GM18909 (cell line): Measurements from ENCODE around the gene POTEM.
"Not testable (repeated sequence)": the region's sequence is repeated elsewhere in the genome, so short reads cannot be mapped to it uniquely, and the experiment has no call there.

ENCODE experiments used
- ATAC-seq: cut with Tn5 transposase; IDR thresholded peaks from one replicate; pipeline ENCODE4 v1.9.1; 2021; ENCODE audit warnings: mild to moderate bottlenecking; ENCODE audit not compliant: unreplicated experiment, poor library complexity

The POTEM gene

DNA sequence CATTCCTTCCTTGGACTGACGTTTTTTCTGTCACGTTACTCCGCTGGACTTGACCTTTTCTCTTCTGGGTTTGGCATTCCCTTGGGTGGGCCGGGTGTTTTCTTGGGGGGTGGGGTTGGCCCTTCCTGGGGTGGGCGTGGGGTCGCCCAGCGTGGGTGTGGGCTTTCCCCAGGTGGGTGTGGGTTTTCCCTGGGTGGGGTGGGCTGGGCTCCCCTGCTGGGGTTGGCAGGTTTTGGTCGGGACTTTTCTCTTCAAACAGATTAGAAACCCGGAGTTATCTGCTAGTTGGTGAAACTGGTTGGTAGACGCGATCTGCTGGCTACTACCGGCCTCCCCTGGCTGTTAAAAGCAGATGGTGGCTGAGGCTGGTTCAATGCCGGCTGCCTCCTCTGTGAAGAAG is at the start of gene POTEM:
Gene POTEM, plus strand, starts transcription at position 301 of the 400 bp plus-strand sequence. Its CDS starts 52 bp downstream, at position 353.
- ATAC-seq = not testable (repeated sequence)

DNA sequence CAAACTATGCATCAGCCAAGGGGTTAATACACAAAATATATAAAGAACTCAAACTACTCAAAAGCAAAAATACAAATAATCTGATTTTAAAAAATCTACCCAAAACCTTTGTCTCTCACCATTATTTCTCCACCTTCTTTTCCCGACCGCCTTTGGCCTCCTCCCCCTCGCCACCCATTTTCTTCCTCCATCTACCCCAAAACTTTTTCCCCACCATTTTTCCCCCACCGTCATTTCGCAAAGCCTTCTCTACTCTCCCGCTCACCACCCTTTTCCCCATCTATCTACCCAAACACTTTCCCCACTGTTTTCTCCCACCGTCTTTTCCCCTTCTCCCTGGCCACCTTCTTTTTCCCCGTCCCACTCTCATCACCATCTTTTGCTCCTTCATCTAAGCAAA is 48.9 kb upstream of the POTEM start:
- not testable (repeated sequence) for ATAC-seq

DNA sequence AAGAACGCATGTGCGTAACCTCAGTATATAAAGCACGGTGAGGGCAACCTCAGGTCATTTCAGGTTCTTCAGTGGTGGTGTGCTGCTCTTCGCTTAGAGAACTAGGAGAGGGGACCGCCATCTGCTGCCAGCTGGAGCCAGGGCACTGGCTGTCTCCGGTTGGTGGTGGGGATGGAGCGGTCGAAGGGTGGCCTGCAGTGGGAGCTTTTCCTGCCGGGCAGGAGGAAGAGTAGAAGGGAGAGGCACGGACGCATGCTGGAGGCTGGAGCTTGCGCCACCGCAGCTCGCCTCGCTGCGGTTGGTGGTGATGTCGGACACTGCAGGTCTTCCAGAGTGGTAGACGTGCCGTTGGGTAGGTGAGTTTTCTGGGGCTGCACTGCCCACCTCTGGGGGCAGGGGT is 47.2 kb upstream of the POTEM start:
- ATAC-seq = not testable (repeated sequence)

DNA sequence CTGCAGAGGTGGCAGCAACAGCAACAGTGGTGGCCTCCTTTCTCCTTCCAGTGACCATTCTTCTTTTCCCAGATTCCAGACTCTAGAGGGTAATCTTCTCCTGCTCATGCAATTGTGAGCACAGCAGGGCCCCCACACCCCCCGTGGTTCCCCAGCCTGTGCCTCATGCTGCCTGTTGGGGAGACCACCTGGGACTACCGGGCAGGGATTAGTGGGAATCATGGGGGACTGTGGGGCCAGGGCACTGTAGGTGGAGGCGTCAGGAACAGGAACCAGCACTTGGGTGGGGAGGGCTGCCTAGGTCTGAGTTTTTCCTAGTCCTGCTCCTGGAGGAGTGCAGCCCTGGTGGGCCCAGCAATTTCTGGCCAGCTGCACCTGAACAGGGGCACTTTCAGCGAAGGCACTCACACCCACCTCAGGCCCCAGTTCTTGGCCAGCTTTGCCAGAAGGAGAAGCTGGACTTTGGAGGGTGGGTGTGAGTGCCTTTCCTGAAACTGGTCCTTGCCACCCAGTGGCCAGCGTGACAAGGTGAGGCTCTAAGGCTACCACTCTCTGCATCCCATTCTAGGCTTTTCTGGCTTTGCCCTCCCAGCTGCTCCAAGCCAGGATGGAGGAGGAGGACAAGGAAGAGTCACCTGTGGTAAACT is 46.1 kb upstream of the POTEM start:
- not testable (repeated sequence) for ATAC-seq

DNA sequence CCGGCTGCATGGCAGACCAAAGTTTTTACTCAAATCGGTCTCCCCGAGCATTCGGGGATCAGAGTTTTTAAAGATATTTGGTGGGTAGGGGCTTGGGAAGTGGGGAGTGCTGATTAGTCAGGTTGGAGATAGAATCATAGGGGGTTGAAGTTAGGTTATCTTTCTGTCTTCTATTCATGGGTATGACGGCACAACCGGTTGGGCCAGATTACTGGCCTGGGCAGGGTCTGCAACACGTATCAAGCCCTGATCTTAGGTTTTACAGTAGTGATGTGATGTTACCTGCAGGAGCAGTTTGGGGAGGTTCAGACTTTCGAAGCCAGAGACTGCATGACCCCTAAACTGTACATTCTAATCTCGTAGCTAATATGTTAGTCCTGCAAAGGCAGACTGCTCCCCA is 30.4 kb upstream of the POTEM start:
- not testable (repeated sequence) for ATAC-seq

DNA sequence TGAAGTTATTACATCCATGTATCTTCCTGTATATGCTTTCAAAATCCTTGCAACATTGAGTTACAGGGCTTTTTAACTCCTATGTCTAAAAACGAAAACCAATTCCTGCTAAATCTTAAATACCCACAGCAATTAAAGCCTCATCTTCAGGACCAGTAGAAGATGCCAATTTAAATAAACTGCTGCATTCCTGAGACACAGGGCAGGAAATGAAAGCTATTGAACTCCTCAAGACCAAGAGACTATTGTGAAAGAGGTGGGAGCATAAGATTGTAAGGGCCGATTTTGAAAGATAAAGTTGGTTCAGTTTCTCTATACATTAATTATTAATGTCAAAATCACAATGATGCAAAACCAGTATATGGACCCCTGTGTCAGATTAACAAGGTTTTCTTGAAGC is 28.5 kb upstream of the POTEM start:
- not testable (repeated sequence) for ATAC-seq

DNA sequence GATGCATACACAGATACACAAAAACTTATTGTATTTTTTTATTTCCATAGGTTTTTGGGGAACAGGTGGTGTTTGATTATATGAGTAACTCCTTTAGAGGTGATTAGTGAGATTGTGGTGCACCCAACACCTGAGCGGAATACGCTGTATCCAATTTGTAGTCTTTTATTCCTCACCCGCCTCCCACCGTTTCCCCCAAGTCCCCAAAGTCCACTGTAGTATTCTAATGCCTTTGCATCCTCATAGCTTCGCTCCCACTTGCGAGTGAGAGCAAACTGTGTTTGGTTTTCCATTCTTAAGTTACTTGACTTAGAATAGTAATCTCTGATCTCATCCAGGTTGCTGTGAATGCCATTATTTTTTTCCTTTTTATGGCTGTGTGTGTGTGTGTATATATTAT is 17.3 kb upstream of the POTEM start:
- ATAC-seq = not testable (repeated sequence)

DNA sequence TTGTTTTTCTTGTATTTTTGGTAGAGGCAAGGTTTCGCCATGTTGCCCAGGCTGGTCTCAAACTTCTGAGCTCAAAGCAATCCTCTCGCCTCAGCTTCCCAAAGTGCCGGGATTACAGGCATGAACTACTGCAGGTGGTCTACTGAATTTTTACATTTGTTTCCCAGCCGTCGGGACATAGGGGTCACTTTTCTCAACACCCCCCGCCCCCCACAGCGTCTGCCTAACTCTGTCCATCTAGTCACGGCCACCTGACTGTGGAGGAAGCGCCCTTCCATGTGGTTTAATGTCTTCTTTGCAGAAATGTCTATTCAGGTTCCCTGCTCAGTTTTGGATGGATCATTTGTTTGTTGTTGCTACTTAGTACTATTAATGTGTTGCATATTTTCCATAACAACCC is 14.1 kb upstream of the POTEM start:
- not testable (repeated sequence) for ATAC-seq

DNA sequence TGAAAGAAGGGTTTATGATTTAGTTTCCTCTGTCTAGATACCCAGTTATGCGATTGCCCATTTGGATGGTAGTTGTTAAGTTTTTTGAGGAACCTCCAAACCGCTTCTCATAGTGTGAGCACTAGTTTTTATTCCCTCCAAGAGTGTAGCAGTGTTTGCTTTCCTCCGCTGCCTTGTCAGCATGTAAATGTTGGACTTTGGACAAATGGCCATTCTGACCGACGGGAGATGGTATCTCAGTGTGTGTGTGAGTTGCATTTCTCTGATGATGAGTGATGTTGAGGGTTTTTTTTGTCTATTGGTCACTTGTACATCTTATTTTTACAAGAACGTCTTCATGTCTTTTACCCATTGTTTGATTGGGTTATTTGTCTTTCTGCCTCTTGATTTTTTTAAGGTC is 11.4 kb upstream of the POTEM start:
- ATAC-seq = not testable (repeated sequence)

DNA sequence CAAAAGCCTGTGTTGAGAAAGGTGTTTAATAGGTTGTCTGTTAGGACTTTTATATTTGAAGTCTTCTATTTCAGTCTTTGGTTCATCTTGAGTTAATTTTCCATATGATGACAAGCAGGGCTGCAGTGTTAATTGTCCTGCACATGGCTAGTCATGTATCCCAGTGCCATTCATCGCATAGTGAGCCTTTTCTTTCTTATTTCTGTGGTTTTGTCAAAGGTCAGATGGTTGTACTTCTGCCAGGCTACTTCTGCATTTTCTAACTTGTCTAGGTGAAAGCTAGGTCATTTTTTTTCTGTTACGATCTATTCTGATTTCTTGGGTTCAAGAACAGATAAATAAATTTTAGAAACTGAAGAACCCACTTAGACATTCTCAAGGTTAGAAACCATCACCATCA is 5.7 kb upstream of the POTEM start:
- not testable (repeated sequence) for ATAC-seq

DNA sequence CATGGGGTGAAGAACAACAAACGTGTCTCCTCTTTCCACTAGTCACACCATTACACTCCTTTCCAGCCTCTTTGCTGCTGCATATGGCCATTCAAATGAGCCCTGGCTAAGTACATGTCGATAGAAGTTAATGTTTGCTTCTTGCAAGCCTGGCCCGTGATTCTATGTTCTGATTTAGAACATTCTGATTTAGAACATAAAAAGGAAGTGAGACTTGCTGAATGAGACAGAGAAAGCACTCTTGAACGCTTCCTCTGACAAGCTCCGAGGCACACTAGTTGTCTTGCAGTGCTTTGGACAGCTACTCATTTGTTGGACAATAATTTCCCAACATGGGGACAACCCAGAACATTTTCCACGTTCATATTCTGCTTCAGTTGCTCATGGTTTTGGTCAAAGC is 5.1 kb upstream of the POTEM start:
- ATAC-seq = not testable (repeated sequence)

DNA sequence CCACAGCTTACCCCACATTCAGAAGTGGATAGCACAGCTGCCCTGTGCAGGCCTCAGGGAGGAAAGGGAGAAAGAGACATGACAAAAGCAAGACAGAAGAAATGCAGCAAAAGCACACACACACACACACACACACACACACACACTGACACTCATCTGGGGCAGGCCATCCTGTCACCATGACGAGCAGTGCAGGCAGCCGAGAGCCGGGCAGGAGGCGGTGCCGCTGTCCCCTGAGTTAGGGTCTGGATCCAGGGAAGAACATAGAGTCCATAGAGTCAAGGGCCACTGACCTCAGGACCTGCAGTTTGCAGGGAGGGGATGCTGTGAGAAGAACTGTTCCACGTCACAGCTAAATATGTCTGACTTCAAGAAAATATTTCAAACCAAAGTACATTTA is 4.0 kb upstream of the POTEM start:
- ATAC-seq = not testable (repeated sequence)

DNA sequence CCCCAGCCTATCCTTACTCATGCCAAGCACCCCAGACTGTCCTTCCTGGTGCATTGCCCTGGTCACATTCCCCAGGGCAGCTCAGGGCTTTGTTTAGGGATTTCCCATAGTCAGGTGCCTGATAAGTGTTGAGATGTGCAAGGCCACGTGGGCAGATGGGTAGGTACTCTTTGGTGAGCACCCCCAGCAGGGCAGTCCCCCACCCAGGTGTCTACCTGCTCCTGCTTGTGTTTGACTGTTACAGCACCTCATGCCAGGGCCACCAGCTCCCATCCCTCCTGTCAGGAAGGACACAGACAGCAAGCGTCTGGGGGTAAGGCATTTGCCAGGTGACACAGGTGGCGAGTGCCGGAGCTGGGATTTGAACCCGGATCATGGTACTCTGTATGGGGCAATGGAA is 2.4 kb upstream of the POTEM start:
- not testable (repeated sequence) for ATAC-seq

DNA sequence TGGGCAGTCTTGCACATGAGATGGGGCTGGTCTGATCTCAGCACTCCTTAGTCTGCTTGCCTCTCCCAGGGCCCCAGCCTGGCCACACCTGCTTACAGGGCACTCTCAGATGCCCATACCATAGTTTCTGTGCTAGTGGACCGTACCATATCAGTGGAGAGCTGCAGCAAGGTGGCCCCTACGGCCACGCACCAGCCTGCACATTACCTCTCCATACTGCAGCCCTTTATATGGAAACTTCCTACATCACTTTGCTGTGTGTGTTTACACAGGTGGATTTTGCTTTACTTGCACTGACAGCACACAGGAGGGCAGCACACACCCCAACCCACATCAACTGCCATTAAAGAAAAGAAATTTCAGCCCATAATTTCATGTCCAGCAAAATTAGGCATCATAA is 35.3 kb downstream of the POTEM start:
- not testable (repeated sequence) for ATAC-seq

DNA sequence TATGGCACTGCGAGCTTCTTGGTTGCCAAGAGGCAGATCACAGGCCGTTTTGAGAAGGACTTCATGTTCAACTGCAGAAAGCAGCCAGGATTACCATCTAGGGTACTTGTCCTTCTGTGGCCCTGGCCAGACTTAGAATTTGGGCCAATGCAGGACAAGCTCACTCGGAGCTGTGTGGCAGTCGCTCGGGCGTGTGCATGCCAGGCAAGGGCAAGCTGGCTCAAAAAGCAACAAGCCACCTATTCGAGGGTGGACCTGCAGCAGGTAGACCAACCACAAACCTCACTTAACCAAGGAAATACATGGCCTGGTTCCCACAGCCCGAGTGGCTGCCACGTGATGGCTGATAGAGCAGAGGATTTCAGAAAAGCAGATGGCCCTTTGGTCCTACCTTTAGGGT is 39.3 kb downstream of the POTEM start:
- ATAC-seq = not testable (repeated sequence)

DNA sequence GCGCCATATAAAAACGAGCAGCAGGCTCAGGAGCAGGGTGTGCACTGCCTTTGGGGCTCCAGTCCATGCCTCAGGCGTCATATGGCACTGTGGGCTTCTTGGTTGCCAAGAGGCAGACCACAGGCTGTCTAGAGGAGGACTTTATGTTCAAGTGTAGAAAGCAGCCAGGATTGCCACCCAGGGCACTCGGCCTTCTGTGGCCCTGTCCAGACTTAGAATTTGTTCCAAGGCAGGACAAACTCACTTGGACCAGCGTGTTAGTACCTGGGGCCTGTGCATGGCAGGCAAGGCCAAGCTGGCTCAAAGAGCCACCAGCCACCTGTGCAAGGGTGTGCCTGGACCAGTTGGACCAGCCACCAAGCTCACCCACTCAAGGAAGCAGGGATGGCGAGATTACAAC is 40.4 kb downstream of the POTEM start:
- ATAC-seq = not testable (repeated sequence)

DNA sequence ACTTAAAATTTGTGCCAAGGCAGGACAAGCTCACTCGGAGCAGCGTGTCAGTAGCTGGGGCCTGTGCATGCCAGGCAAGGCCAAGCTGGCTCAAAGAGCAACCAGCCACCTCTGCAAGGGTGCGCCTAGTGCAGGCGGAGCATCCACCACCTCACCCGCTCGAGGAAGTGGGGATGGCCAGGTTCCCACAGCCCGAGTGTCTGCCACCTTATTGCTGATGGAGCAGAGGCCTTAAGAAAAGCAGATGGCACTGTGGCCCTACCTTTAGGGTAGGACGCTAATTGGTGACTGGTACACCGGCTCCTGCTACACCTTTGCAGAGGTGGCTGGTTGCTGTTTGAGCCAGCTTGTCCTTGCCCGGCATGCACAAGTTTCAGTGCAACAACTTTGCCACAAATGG is 43.8 kb downstream of the POTEM start:
- ATAC-seq = not testable (repeated sequence)

DNA sequence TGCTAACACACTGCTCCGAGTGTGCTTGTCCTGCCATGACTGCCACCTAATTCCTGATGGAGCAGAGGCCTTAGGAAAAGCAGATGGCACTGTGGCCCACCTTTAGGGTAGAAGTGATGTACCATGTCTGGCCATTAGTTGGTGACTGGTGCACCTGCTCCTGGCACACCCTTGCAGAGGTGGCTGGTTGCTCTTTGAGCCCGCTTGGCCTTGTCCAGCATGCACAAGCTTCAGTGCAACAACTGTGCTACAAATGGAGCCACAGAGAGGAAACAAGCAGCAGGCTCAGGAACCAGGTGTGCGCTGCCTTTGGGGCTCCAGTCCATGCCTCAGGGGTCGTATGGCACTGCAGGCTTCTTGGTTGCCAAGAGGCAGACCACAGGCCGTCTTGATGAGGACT is 44.5 kb downstream of the POTEM start:
- ATAC-seq = not testable (repeated sequence)

DNA sequence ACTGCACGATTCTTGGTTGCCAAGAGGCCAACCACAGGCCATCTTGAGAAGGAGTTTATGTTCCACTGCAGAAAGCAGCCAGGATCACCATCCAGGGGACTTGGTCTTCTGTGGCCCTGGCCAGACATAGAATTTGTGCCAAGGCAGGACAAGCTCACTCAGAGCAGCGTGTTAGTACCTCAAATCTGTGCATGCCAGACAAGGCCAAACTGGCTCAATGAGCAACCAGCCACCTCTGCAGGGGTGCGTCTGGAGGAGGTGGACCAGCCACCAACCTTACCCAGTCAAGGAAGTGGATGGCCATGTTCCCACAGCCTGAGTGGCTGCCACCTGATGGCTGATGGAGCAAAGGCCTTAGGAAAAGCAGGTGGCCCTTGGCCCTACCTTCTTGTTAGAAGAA is 48.0 kb downstream of the POTEM start:
- ATAC-seq = not testable (repeated sequence)

DNA sequence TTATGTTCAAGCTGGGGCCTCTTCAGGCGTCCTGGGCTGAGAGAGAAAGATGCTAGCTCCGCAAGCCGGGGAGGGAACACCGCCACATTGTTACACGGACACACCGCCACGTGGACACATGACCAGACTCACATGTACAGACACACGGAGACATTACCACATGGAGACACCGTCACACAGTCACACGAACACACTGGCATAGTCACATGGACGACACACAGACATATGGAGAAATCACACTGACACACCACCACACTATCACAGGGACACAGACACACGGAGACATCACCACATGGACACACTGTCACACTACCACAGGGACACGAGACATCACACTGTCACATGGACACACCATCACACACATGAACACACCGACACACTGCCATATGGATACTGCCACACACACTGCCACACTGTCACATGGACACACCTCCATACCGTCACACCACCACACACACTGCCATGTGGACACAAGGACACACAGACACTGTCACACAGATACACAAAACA is 57.9 kb downstream of the POTEM start:
- ATAC-seq = not testable (repeated sequence)

DNA sequence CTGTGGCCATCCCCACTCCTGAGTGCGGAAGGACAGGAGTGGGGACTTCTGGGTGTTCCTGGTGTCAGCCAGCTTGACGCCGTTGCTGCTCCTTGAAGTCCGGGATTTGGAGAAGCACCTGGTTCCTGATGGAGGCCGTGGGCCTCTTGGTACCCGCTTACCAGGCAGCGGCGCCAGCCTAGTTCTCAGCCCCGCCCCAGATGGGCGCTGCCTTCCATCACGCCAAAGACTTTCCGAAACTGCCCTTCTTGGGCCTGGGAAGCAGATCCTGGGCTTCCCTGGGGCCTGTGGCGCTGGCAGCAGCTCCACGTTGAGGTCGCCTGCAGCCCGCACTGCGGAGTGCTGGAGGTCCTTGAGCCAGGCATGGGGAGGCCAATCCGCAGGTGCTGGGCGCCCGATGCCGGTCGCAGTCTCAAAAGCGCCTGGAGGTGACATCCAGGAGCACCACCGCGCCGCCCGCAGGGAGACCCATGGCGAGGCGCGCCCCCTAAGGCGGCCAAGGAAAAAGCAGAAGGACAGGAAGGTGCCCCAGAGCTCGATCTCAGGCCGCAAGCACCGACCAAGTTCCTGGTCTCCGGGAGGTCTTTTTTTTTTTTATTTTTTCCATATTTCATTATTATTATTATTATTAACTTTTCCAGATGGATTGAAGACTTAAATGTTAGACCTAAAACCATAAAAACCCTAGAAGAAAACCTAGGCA is 59.6 kb downstream of the POTEM start:
- ATAC-seq = not testable (repeated sequence)

DNA sequence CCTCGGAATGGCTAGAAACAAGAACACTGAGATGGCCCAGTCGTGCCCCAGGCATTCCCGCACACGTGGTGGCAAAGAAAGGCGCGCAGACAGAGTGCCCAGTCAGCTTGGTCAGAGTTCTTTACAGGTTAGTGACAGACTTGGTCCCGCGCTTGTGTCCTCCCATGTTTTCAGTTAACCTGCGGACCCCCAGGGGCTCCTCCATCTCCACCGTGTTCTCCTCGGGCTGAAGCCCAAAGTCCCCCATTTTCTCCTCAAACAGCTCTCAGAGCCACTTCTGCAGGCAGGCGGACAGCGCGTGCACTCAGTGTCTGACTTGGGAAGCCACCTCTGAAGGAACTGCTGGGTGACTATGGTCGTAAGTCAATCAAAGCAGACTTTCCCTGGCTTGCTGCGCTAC is 60.7 kb downstream of the POTEM start:
- not testable (repeated sequence) for ATAC-seq
